Ishikawa (cell line): ENCODE data around the gene ARPC2.
A peak's percentile ranks its signal among the peaks of the same experiment; 100 is the strongest.

Experiments
- CEBPB ChIP-seq: IDR thresholded peaks from 2 replicates; pipeline ENCODE4 v1.6.1; 2012
- CREB1 ChIP-seq: IDR thresholded peaks from 2 replicates; pipeline ENCODE4 v1.6.1; 2012; ENCODE audit warnings: low read depth
- EGR1 ChIP-seq: IDR thresholded peaks from 2 replicates; pipeline ENCODE4 v1.6.1; 2012
- EP300 ChIP-seq: IDR thresholded peaks from 2 replicates; pipeline ENCODE4 v1.6.1; 2012; ENCODE audit warnings: borderline replicate concordance
- FOXM1 ChIP-seq: IDR thresholded peaks from 2 replicates; pipeline ENCODE4 v1.6.1; 2012; ENCODE audit warnings: low read depth, borderline replicate concordance
- NFIC ChIP-seq: IDR thresholded peaks from 2 replicates; pipeline ENCODE4 v1.6.1; 2012
- RAD21 ChIP-seq: IDR thresholded peaks from 2 replicates; pipeline ENCODE4 v1.6.1; 2012; ENCODE audit warnings: low read depth
- TAF1 ChIP-seq: IDR thresholded peaks from 2 replicates; pipeline ENCODE4 v1.6.1; 2012; ENCODE audit warnings: low read depth, mild to moderate bottlenecking
- TCF12 ChIP-seq: IDR thresholded peaks from 2 replicates; pipeline ENCODE4 v1.6.1; 2012; ENCODE audit warnings: low read depth
- TEAD4 ChIP-seq: IDR thresholded peaks from 2 replicates; pipeline ENCODE4 v1.6.1; 2012
- YY1 ChIP-seq: IDR thresholded peaks from 2 replicates; pipeline ENCODE4 v1.6.1; 2012; ENCODE audit warnings: low read depth
- ZBTB7A ChIP-seq: IDR thresholded peaks from 2 replicates; pipeline ENCODE4 v1.6.1; 2012; ENCODE audit warnings: low read depth
- TF ChIP-seq, protein P1 (sequence below): IDR thresholded peaks from 2 replicates; pipeline ENCODE4 v1.6.1; 2012
- TF ChIP-seq, protein P2 (sequence below): IDR thresholded peaks from 2 replicates; pipeline ENCODE4 v1.6.1; 2012; ENCODE audit warnings: low read depth, mild to moderate bottlenecking
- TF ChIP-seq, protein P3 (sequence below): IDR thresholded peaks from 2 replicates; pipeline ENCODE4 v1.6.1; 2012

The ARPC2 gene

DNA sequence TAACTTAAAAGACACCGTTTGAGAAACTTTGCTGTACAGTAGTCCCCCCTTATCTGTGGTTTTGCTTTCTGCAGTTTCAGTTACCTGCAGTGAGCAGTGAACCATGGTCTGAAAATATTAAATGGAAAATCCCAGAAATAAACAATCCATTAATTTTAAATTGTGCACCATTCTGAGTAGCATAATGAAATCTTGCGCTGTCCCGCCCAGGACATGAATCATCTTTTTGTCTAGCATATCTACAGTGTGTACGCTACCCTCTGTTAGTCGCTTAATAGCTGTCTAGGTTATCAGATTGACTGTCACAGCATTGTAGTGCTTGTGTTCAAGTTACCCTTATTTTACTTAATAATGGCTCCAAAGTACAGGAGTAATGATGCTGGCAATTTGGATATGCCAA lies 6.1 kb downstream of the ARPC2 start:
- TF ChIP-seq TEAD4 (no peak), EGR1 (no peak), NFIC (no peak), RAD21 (no peak), EP300 (no peak), TCF12 (no peak), ZBTB7A (no peak), YY1 (no peak), CREB1 (no peak), TAF1 (no peak), FOXM1 (no peak)
- TF ChIP-seq, protein P1, sequence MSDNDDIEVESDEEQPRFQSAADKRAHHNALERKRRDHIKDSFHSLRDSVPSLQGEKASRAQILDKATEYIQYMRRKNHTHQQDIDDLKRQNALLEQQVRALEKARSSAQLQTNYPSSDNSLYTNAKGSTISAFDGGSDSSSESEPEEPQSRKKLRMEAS = no peak
- TF ChIP-seq, protein P2, sequence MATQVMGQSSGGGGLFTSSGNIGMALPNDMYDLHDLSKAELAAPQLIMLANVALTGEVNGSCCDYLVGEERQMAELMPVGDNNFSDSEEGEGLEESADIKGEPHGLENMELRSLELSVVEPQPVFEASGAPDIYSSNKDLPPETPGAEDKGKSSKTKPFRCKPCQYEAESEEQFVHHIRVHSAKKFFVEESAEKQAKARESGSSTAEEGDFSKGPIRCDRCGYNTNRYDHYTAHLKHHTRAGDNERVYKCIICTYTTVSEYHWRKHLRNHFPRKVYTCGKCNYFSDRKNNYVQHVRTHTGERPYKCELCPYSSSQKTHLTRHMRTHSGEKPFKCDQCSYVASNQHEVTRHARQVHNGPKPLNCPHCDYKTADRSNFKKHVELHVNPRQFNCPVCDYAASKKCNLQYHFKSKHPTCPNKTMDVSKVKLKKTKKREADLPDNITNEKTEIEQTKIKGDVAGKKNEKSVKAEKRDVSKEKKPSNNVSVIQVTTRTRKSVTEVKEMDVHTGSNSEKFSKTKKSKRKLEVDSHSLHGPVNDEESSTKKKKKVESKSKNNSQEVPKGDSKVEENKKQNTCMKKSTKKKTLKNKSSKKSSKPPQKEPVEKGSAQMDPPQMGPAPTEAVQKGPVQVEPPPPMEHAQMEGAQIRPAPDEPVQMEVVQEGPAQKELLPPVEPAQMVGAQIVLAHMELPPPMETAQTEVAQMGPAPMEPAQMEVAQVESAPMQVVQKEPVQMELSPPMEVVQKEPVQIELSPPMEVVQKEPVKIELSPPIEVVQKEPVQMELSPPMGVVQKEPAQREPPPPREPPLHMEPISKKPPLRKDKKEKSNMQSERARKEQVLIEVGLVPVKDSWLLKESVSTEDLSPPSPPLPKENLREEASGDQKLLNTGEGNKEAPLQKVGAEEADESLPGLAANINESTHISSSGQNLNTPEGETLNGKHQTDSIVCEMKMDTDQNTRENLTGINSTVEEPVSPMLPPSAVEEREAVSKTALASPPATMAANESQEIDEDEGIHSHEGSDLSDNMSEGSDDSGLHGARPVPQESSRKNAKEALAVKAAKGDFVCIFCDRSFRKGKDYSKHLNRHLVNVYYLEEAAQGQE = no peak

DNA sequence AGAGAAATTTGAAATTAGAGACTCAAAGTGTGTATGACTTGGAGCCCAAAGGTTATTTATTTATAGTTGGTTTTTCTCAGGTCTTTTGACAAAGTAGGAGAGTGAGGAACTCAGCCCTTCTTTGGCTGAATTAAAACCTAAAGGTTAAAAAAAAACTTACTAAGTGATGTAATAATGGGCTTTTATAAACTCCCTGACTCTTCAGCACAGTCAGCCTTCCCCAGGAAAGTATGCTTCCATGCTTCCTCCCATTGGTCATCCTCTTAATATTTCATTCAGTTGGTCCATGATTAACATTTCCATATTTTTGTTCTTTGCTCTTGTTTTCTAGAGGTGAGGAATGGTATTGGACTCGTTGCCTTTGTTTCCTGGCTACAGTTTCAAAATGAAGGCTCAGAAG lies 7.2 kb downstream of the ARPC2 start:
- TF ChIP-seq, protein P1 = no peak
- TF ChIP-seq EGR1 (no peak), CEBPB (no peak)
- TF ChIP-seq, protein P2 = no peak

DNA sequence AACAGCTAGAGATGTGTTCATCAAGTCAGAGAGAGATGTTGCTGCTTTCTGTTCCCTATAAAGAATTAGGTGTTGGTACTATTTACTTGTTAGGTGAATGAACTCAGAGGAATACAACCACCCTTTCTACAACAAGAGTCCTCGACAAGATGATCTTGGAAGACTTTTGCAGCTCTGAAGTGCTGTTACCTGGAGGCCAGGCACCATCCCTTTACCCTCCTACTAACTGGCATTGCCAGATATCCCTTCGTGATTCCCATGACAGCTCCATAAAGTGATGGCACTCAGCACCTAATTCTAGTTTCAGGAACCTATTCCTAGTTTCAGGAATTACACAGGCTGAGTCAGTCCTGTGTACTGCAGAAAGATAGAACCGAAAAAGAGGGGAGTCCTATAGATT lies 9.9 kb downstream of the ARPC2 start:
- no peak for TF ChIP-seq EP300
- no peak for TF ChIP-seq NFIC
- no peak for TF ChIP-seq RAD21
- TF ChIP-seq, protein P3, sequence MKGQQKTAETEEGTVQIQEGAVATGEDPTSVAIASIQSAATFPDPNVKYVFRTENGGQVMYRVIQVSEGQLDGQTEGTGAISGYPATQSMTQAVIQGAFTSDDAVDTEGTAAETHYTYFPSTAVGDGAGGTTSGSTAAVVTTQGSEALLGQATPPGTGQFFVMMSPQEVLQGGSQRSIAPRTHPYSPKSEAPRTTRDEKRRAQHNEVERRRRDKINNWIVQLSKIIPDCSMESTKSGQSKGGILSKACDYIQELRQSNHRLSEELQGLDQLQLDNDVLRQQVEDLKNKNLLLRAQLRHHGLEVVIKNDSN = no peak
- no peak for TF ChIP-seq CEBPB
- no peak for TF ChIP-seq ZBTB7A
- no peak for TF ChIP-seq TAF1
- TF ChIP-seq, protein P2 = no peak
- no peak for TF ChIP-seq TEAD4
- TF ChIP-seq, protein P1 = no peak
- no peak for TF ChIP-seq YY1
- TF ChIP-seq CREB1 = no peak
- TF ChIP-seq EGR1 = no peak
- TF ChIP-seq TCF12 = no peak
- TF ChIP-seq FOXM1 = no peak

DNA sequence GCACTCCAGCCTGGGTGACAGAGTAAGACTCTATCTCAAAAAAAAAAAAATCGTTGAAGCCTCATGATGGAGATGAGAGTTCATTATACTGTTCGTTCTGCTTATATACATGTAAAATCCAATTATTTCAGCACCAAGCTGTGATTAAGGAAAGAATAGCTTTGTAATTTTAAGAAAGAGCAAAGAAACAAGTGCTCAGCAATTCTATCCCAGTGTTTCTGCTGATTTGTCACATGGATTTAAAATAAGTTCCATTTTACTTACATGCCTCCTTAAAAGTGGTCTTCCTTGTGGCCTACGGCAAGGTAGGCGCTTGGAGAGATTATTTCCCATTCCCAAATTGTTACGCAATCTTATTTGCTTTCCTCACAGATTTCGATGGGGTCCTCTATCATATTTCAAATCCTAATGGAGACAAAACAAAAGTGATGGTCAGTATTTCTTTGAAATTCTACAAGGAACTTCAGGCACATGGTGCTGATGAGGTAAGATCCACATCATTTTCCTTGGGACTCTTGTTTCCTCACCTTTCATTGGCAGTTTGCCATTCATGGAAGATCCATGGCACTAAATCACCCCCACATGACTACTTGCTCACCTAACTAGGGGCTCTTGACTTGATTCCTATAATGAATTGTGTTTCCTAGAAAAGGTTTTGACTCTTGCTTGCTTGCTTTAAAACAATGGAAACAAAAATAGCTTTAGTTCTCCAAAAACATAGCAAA lies 11.5 kb downstream of the ARPC2 start:
- peak; percentile 17; the same call in 1 of the 2 replicates for TF ChIP-seq NFIC
- TF ChIP-seq TEAD4 = no peak
- TF ChIP-seq CEBPB = peak; percentile 83

DNA sequence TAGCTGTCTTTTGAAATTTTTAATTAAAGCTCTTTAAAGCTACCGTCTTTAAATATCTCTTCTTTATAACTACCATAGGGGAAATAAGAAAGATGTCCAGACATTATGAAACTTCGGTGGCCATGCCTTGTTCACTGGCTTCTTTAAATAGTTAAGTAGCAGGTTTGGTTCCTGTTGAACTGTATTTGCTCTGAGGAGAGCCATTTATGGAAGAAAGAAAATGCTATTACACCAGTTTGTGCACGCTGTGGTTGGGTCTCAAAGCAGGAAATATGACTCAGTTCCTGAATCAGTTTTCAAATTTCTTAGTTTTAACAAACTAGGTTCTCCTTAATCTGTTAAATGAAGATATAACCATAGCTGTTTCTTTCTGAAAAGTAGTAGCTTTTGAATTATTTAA lies 12.2 kb downstream of the ARPC2 start:
- TF ChIP-seq, protein P3 = no peak
- no peak for TF ChIP-seq EGR1
- no peak for TF ChIP-seq TCF12
- TF ChIP-seq, protein P1 = no peak
- TF ChIP-seq TAF1 = no peak
- TF ChIP-seq FOXM1 = no peak
- TF ChIP-seq EP300 = no peak
- TF ChIP-seq, protein P2 = no peak
- TF ChIP-seq TEAD4 = no peak
- no peak for TF ChIP-seq RAD21
- no peak for TF ChIP-seq NFIC
- TF ChIP-seq ZBTB7A = no peak
- TF ChIP-seq YY1 = no peak
